ENCODE results near the gene GMIP. TPM values are rescaled to one million over a fixed set of nuclear protein-coding genes. Genes with fewer than 3 reads are reported as not detected.

The GMIP gene
- total RNA-seq, 2 experiments from 2014 or later = 89.6 to 97.0 TPM

DNA sequence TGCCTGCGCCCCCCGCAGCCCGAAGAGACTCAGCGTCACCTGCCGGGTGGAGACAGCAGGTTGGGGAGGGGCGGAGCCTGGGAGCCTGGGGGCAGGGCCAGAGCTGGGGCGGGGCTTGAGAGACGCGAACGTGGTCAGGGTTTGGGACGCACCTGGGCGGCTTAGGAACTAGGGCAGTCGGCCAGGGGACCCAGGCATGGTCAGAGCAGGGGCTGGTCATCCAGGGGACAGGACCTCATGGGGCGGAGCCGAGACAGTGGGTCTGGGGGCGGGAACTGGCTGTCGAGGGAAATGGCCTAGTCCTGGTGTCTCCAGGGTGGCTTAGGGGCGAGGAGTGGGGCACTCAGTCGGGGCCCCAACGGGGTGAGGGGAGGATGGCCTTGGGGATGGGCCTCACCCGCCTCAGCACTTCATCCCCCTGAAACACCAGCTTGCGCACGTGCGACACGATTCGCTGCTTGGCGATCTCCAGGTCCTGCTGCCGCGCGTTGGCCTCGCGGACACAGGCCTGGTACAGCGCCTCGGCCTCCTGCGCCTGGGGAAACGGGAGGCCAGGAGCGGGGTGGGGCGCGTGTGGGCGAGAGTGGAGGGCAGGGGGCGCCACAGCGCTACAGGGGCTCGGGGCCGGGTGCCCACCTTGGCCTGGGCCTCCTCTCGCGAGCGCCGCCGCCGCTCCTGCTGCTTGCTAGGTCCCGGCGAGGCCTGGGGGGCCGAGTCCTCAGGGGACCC, 5.8 kb downstream of the GMIP start:
- Mint-ChIP-seq H3K4me3 (no peak overlapping the region), H3K9me3 (no peaks in the 10 kb centered on the region), H3K4me1 (ENCODE audit: low read depth) (peaks cover 14% of the 10 kb centered on the region), H3K27ac (no peak overlapping the region), H3K36me3 (ENCODE audit: low read depth) (peaks cover 73% of the 10 kb centered on the region), H3K27me3 (no peaks in the 10 kb centered on the region)
- intact Hi-C loops (cut with DNase I, micrococcal nuclease) = no loop called here
- CTCF ChIA-PET = no interaction called here
- POLR2A ChIA-PET = no interaction called here
- no peak for DNase-seq
- H3K27ac ChIP-seq (ENCODE audit: low read depth in 1 of 2, low read length in 2 of 2) = no peak overlapping the region
- peaks cover 35% of the 10 kb centered on the region for H3K4me1 ChIP-seq (ENCODE audit: insufficient read depth, low read length)
- H3K27me3 ChIP-seq (ENCODE audit: control insufficient read depth in 1 of 2, insufficient read depth in 2 of 2, low read length in 2 of 2) = no peaks in the 10 kb centered on the region
- ATAC-seq (ENCODE audit: poor library complexity) = peak; percentile 39
- TF ChIP-seq, protein P1, sequence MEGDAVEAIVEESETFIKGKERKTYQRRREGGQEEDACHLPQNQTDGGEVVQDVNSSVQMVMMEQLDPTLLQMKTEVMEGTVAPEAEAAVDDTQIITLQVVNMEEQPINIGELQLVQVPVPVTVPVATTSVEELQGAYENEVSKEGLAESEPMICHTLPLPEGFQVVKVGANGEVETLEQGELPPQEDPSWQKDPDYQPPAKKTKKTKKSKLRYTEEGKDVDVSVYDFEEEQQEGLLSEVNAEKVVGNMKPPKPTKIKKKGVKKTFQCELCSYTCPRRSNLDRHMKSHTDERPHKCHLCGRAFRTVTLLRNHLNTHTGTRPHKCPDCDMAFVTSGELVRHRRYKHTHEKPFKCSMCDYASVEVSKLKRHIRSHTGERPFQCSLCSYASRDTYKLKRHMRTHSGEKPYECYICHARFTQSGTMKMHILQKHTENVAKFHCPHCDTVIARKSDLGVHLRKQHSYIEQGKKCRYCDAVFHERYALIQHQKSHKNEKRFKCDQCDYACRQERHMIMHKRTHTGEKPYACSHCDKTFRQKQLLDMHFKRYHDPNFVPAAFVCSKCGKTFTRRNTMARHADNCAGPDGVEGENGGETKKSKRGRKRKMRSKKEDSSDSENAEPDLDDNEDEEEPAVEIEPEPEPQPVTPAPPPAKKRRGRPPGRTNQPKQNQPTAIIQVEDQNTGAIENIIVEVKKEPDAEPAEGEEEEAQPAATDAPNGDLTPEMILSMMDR (IDR thresholded peaks at IDR 0.05) = no peak
- peaks cover 81% of the 10 kb centered on the region for H3K36me3 ChIP-seq (ENCODE audit: insufficient read depth, low read length)
- no peak overlapping the region for H3K4me3 ChIP-seq (ENCODE audit: low read length)
- H3K9me3 ChIP-seq (ENCODE audit: control insufficient read depth in 1 of 2, insufficient read depth in 1 of 2, low read length in 2 of 2) = no peaks in the 10 kb centered on the region

DNA sequence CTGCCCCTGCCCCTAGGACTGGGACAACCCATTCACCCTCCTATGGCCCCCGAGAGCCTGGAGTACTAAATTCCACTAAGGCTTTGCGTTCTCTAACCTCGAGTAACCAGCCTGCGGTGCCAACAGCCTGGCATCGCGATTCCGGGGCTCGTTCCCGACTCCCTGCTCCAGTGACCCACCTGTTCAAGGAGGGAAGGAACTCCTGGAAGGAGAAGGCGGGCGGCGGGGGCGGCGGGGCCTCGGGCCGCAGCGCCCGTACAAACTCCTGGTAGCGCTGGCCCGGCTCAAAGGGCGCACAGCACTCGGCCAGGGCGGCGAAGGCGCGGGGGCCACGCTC, 6.3 kb downstream of the GMIP start:
- intact Hi-C loops (cut with DNase I, micrococcal nuclease) = no loop called here
- H3K36me3 ChIP-seq (ENCODE audit: insufficient read depth, low read length) = peaks cover 85% of the 10 kb centered on the region
- DNase-seq = no peak
- no peak overlapping the region for H3K27ac ChIP-seq (ENCODE audit: low read depth in 1 of 2, low read length in 2 of 2)
- no peaks in the 10 kb centered on the region for H3K27me3 ChIP-seq (ENCODE audit: control insufficient read depth in 1 of 2, insufficient read depth in 2 of 2, low read length in 2 of 2)
- H3K9me3 Mint-ChIP-seq = no peaks in the 10 kb centered on the region
- no peaks in the 10 kb centered on the region for H3K27me3 Mint-ChIP-seq
- H3K9me3 ChIP-seq (ENCODE audit: control insufficient read depth in 1 of 2, insufficient read depth in 1 of 2, low read length in 2 of 2) = no peaks in the 10 kb centered on the region
- H3K4me1 Mint-ChIP-seq (ENCODE audit: low read depth) = peaks cover 9% of the 10 kb centered on the region
- H3K36me3 Mint-ChIP-seq (ENCODE audit: low read depth) = peaks cover 73% of the 10 kb centered on the region
- CTCF ChIA-PET = no interaction called here
- POLR2A ChIA-PET = no interaction called here
- no peak overlapping the region for H3K27ac Mint-ChIP-seq
- peaks cover 29% of the 10 kb centered on the region for H3K4me1 ChIP-seq (ENCODE audit: insufficient read depth, low read length)
- ATAC-seq (ENCODE audit: poor library complexity) = no peak
- H3K4me3 ChIP-seq (ENCODE audit: low read length) = no peak overlapping the region
- TF ChIP-seq, protein P1 (IDR thresholded peaks at IDR 0.05) = no peak
- H3K4me3 Mint-ChIP-seq = no peak overlapping the region

DNA sequence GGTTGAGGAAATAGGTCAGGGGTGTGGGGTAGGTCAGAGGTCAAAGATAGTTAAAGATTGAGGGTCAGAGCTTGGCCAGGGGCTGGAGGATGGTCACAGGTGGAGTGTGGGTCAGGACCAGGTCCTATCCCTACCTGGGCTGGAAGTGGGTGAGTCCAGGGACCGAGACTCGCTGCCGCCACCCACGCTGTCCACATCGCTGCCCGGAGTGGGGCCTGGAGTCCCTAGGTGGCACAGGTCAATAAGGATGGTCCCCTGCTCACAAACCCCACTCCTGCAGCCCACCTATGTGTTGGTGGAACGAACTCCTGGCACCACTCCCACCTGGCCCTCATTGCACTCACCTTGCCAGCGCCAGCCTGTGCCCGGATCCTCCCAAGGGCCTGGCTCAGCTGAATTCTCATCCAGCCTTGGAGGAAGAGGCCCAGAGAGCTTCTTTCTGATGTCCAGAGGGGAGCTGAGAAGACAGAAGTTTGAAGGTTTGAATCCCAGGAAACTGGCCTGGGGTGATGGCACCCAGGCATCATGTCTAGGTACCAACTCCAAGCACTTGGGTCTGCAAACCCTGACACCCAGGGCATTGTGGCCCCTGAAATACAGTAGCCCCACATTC, 6.8 kb downstream of the GMIP start:
- Histone ChIP-seq H3K36me3 (ENCODE audit: insufficient read depth, low read length) (peaks cover 80% of the 10 kb centered on the region), H3K27ac (ENCODE audit: low read depth in 1 of 2, low read length in 2 of 2) (no peak overlapping the region), H3K4me3 (ENCODE audit: low read length) (no peak overlapping the region), H3K27me3 (ENCODE audit: control insufficient read depth in 1 of 2, insufficient read depth in 2 of 2, low read length in 2 of 2) (no peaks in the 10 kb centered on the region), H3K9me3 (ENCODE audit: control insufficient read depth in 1 of 2, insufficient read depth in 1 of 2, low read length in 2 of 2) (no peaks in the 10 kb centered on the region), H3K4me1 (ENCODE audit: insufficient read depth, low read length) (peaks cover 25% of the 10 kb centered on the region)
- peaks cover 71% of the 10 kb centered on the region for H3K36me3 Mint-ChIP-seq (ENCODE audit: low read depth)
- H3K4me3 Mint-ChIP-seq = no peak overlapping the region
- TF ChIP-seq, protein P1 (IDR thresholded peaks at IDR 0.05) = no peak
- CTCF ChIA-PET = no interaction called here
- no peaks in the 10 kb centered on the region for H3K27me3 Mint-ChIP-seq
- peaks cover 5% of the 10 kb centered on the region for H3K4me1 Mint-ChIP-seq (ENCODE audit: low read depth)
- ATAC-seq (ENCODE audit: poor library complexity) (no peak), DNase-seq (no peak)
- POLR2A ChIA-PET = no interaction called here
- intact Hi-C loops (cut with DNase I, micrococcal nuclease) = no loop called here
- no peak overlapping the region for H3K27ac Mint-ChIP-seq
- H3K9me3 Mint-ChIP-seq = no peaks in the 10 kb centered on the region
